ENCODE data around the gene ADGRG3.

Gene ADGRG3

GRCh38 chr16:57638381-57638780, 29.7 kb upstream of the ADGRG3 start:
- TF ChIP-seq ZFX (IDR thresholded peaks at IDR 0.05; ENCODE audit: borderline replicate concordance) (no peak), CTCF (IDR thresholded peaks at IDR 0.05) (no peak)

GRCh38 chr16:57639172-57639887, 28.8 kb upstream of the ADGRG3 start:
- no peak for TF ChIP-seq ZFX (IDR thresholded peaks at IDR 0.05; ENCODE audit: borderline replicate concordance)
- TF ChIP-seq CTCF (IDR thresholded peaks at IDR 0.05): no peak
- no peak overlapping the region for H3K27ac ChIP-seq

More at GRCh38 chr16:57638381-57638780, 29.7 kb upstream of the ADGRG3 start:
- no peak overlapping the region for H3K27ac ChIP-seq

- no peak overlapping the region for H3K27ac ChIP-seq
- TF ChIP-seq CTCF (IDR thresholded peaks at IDR 0.05): no peak
- TF ChIP-seq ZFX (IDR thresholded peaks at IDR 0.05; ENCODE audit: borderline replicate concordance): no peak
These were observed 27.9 kb upstream of the ADGRG3 start for GRCh38 chr16:57640185-57640584.

- TF ChIP-seq ZFX (IDR thresholded peaks at IDR 0.05; ENCODE audit: borderline replicate concordance) (no peak), CTCF (IDR thresholded peaks at IDR 0.05) (no peak)
- H3K27ac ChIP-seq: no peak overlapping the region
These were observed 27.5 kb upstream of the ADGRG3 start for GRCh38 chr16:57640612-57641011.

GRCh38 chr16:57642160-57643135, 25.7 kb upstream of the ADGRG3 start:
- H3K27ac ChIP-seq: no peak overlapping the region
- no peak for TF ChIP-seq ZFX (IDR thresholded peaks at IDR 0.05; ENCODE audit: borderline replicate concordance)
- TF ChIP-seq CTCF (IDR thresholded peaks at IDR 0.05): no peak

GRCh38 chr16:57643147-57643874, 24.8 kb upstream of the ADGRG3 start:
- H3K27ac ChIP-seq: no peak overlapping the region
- TF ChIP-seq CTCF (IDR thresholded peaks at IDR 0.05) (no peak), ZFX (IDR thresholded peaks at IDR 0.05; ENCODE audit: borderline replicate concordance) (no peak)
